A673 (cell line): ENCODE data around the gene EIF2AK3. TPM values are rescaled to one million over a fixed set of nuclear protein-coding genes. Genes with fewer than 3 reads are reported as not detected.

Experiments
- BruUV-seq: library from RNA; stranded (reverse); fragments of 400-500 nt; replicated peaks from 2 replicates; lab custom pipeline; 2021; lab: Mats Ljungman, UMichigan
- CTCF ChIA-PET: fragments of 300-600 bp; sonication (Branson Sonifier 250); formaldehyde crosslinking; loops from one replicate; lab custom pipeline; 2022; ENCODE audit warnings: antibody characterized with exemption; lab: Charles Lee
- POLR2A ChIA-PET: fragments of 300-600 bp; sonication (Branson Sonifier 250); formaldehyde crosslinking; loops from one replicate; lab custom pipeline; 2022; ENCODE audit warnings: antibody characterized with exemption; ENCODE audit not compliant: low non-redundant PET; lab: Charles Lee
- DNase-seq: peaks from one replicate; pipeline ENCODE4 v3.0.0-alpha.2; 2015; ENCODE audit warnings: low spot score
- H3K27ac ChIP-seq: fragments of 200-600 bp; sonication (generic); 2 replicates; pipeline ENCODE4 v1.5.1; 2016; ENCODE audit warnings: mixed run types, low read depth, mild to moderate bottlenecking, mixed read lengths, antibody characterized with exemption, low read length; ENCODE audit not compliant: poor library complexity, severe bottlenecking
- H3K27me3 ChIP-seq: fragments of 200-600 bp; sonication (generic); replicated peaks from 2 replicates; pipeline ENCODE4 v1.6.1; 2017; ENCODE audit warnings: mixed run types, low read depth, mild to moderate bottlenecking, mixed read lengths, antibody characterized with exemption, low read length; ENCODE audit not compliant: insufficient read depth, poor library complexity
- H3K36me3 ChIP-seq: fragments of 200-600 bp; sonication (generic); 2 replicates; pipeline ENCODE4 v1.6.1; 2016; ENCODE audit warnings: mixed run types, mild to moderate bottlenecking, mixed read lengths, antibody characterized with exemption, low read length; ENCODE audit not compliant: insufficient read depth, poor library complexity, severe bottlenecking
- H3K4me1 ChIP-seq: fragments of 200-600 bp; sonication (generic); 2 replicates; pipeline ENCODE4 v1.6.1; 2017; ENCODE audit warnings: mixed run types, mild to moderate bottlenecking, mixed read lengths, antibody characterized with exemption, low read length; ENCODE audit not compliant: insufficient read depth, poor library complexity, severe bottlenecking
- H3K4me3 ChIP-seq: fragments of 200-600 bp; sonication (generic); 2 replicates; pipeline ENCODE4 v1.5.1; 2016; ENCODE audit warnings: low read depth, mixed run types, mild to moderate bottlenecking, mixed read lengths, low read length; ENCODE audit not compliant: poor library complexity, severe bottlenecking
- H3K9me3 ChIP-seq: fragments of 200-600 bp; sonication (generic); 2 replicates; pipeline ENCODE4 v1.6.1; 2016; ENCODE audit warnings: mixed run types, low read depth, mild to moderate bottlenecking, mixed read lengths, antibody characterized with exemption, low read length; ENCODE audit not compliant: poor library complexity, severe bottlenecking
- CTCF ChIP-seq: fragments of 300-800, 200-600 bp; sonication (generic); conservative IDR thresholded peaks from 2 replicates; pipeline ENCODE4 v1.5.1; 2017; ENCODE audit warnings: low read depth, mild to moderate bottlenecking, antibody characterized with exemption, low read length, moderate library complexity, mixed read lengths
- EZH2 ChIP-seq: fragments of 200-600 bp; sonication (generic); IDR thresholded peaks from 2 replicates; pipeline ENCODE4 v1.6.1; 2017; ENCODE audit warnings: borderline replicate concordance, low read depth, mild to moderate bottlenecking, mixed read lengths, antibody characterized with exemption, low read length; ENCODE audit not compliant: poor library complexity, severe bottlenecking
- intact Hi-C: fragments of 100-400 bp; cut with micrococcal nuclease; formaldehyde crosslinking; loops from one replicate; pipeline ENCODE4 v1.10.0; 2022; ENCODE audit not compliant: unreplicated experiment
- total RNA-seq: library from RNA; stranded (reverse); gene quantifications from 2 replicates; pipeline ENCODE4 v1.2.3, GENCODE V29; 2021

Gene EIF2AK3
- total RNA-seq, 1 experiment from 2014 or later, result 5.1 TPM

- H3K27ac ChIP-seq, result no peak overlapping the region
- no peak for DNase-seq
- H3K27me3 ChIP-seq, result no peaks in the 10 kb centered on the region
- no TSS peak for BruUV-seq
- H3K36me3 ChIP-seq, result no peaks in the 10 kb centered on the region
- H3K4me1 ChIP-seq, result peaks cover 26% of the 10 kb centered on the region
- TF ChIP-seq EZH2, result no peak
- no peak for TF ChIP-seq CTCF
- no peaks in the 10 kb centered on the region for H3K9me3 ChIP-seq
- H3K4me3 ChIP-seq, result no peak overlapping the region
- CTCF ChIA-PET, result interaction anchor here (0.5 kb wide), 1 partner anchor 79 kb away, joined by 4 read pairs; no protein-coding TSS in a partner anchor
- intact Hi-C loops, result loop anchor here (2.0 kb wide), 1 partner anchor 31 kb away; the partner anchor contains the start of gene EIF2AK3
- POLR2A ChIA-PET, result interaction anchor here (0.9 kb wide), 1 partner anchor 41 kb away, joined by 3 read pairs; no protein-coding TSS in a partner anchor
Measured at GRCh38 chr2:88596141-88596830, 31.0 kb downstream of the EIF2AK3 start.

GRCh38 chr2:88591698-88592097, 35.6 kb downstream of the EIF2AK3 start:
- no peak for TF ChIP-seq CTCF
- no peak for TF ChIP-seq EZH2
- BruUV-seq, result no TSS peak
- no peak for DNase-seq
- no peaks in the 10 kb centered on the region for H3K27me3 ChIP-seq
- no peak overlapping the region for H3K27ac ChIP-seq
- no peaks in the 10 kb centered on the region for H3K9me3 ChIP-seq
- ChIA-PET POLR2A (interaction anchor here (0.5 kb wide), 1 partner anchor 97 kb away, joined by 3 read pairs; no protein-coding TSS in a partner anchor), CTCF (interaction anchor here (1.0 kb wide), 2 partner anchors 78 to 80 kb away, joined by 7 read pairs; no protein-coding TSS in a partner anchor)
- peaks cover 10% of the 10 kb centered on the region for H3K36me3 ChIP-seq
- H3K4me3 ChIP-seq, result no peak overlapping the region
- intact Hi-C loops, result loop anchor here (2.0 kb wide), 1 partner anchor 79 kb away; no protein-coding TSS in a partner anchor
- H3K4me1 ChIP-seq, result no peaks in the 10 kb centered on the region

DNA sequence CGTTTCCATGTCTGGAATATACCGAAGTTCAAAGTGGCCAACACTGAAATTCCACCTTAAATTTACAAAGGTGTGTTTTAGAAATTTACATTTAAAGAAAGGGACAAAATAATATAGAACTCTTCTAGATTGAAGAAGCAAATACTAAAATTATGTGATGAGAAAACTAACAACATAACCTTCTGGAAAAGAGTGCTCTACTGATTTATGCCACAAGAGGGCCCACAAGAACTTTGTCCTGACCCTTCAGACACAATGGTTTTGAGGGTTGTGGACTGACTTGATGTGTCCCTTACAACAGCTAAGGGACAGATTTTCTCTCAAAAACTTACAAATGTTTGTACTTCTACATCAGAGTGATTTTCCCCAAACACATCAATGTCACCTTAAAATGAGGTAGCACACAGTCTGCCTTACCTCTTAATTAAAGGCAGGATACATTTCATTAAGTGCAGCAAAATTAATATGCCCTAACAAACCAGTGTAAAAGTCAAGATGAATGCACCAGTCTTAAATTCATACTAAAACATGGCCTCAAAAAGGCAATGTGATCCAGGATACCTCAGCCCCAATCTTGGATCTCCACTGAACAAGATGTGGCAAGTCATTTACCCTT, 36.2 kb downstream of the EIF2AK3 start:
- no TSS peak for BruUV-seq
- no peak overlapping the region for H3K27ac ChIP-seq
- H3K4me3 ChIP-seq, result no peak overlapping the region
- no peaks in the 10 kb centered on the region for H3K4me1 ChIP-seq
- TF ChIP-seq CTCF (peak; percentile 80), EZH2 (no peak)
- no peaks in the 10 kb centered on the region for H3K9me3 ChIP-seq
- H3K27me3 ChIP-seq, result no peaks in the 10 kb centered on the region
- intact Hi-C loops, result loop anchor here (2.0 kb wide), 1 partner anchor 80 kb away; no protein-coding TSS in a partner anchor
- POLR2A ChIA-PET, result interaction anchor here (0.5 kb wide), 1 partner anchor 96 kb away, joined by 3 read pairs; no protein-coding TSS in a partner anchor
- DNase-seq, result peak; percentile 63
- peaks cover 10% of the 10 kb centered on the region for H3K36me3 ChIP-seq
- CTCF ChIA-PET, result interaction anchor here (1.0 kb wide), 2 partner anchors 78 to 81 kb away, joined by 7 read pairs; no protein-coding TSS in a partner anchor
